Erythroblast (primary cell): ENCODE data around the gene PACC1.

Experiments
- GATA1 ChIP-seq: IDR thresholded peaks from 2 replicates; pipeline ENCODE4 v1.6.1; 2011; ENCODE audit warnings: low read depth, mild to moderate bottlenecking, control low read depth, low read length, moderate library complexity
- POLR2A ChIP-seq: IDR thresholded peaks from 2 replicates; pipeline ENCODE4 v1.6.1; 2011; ENCODE audit warnings: mild to moderate bottlenecking, low read length

GRCh38 chr1:212430416-212430815, 15.7 kb upstream of the PACC1 start:
- TF ChIP-seq POLR2A (no peak), GATA1 (no peak)
